BE2C (cell line): Measurements from ENCODE around the gene KDF1.

Source experiments
- DNase-seq: peaks from one replicate; pipeline ENCODE4 v3.0.0-alpha.2; 2020
- H3K27me3 ChIP-seq: fragments of 250-450 bp; sonication (Bioruptor Pico); 2 replicates; pipeline ENCODE4 v1.5.1; 2020; ENCODE audit warnings: mild to moderate bottlenecking
- H3K36me3 ChIP-seq: fragments of 250-450 bp; sonication (Bioruptor Pico); 2 replicates; pipeline ENCODE4 v1.5.1; 2020; ENCODE audit warnings: mild to moderate bottlenecking
- H3K4me1 ChIP-seq: fragments of 250-450 bp; sonication (Bioruptor Pico); 2 replicates; pipeline ENCODE4 v1.5.1; 2020
- H3K4me3 ChIP-seq: 2 replicates; pipeline ENCODE4 v1.5.1; 2011; ENCODE audit warnings: low read depth, low read length
- H3K9me3 ChIP-seq: fragments of 250-450 bp; sonication (Bioruptor Pico); 2 replicates; pipeline ENCODE4 v1.5.1; 2020
- CTCF ChIP-seq: IDR thresholded peaks from 2 replicates; pipeline ENCODE4 v1.5.1; 2012; ENCODE audit warnings: mild to moderate bottlenecking, low read depth, low read length

The KDF1 gene

GRCh38 chr1:26986658-26987057, 26.4 kb upstream of the KDF1 start:
- no peaks in the 10 kb centered on the region for H3K9me3 ChIP-seq
- H3K4me1 ChIP-seq: no peaks in the 10 kb centered on the region
- H3K27me3 ChIP-seq: peaks cover 1% of the 10 kb centered on the region
- no peaks in the 10 kb centered on the region for H3K36me3 ChIP-seq
- no peak for TF ChIP-seq CTCF
- H3K4me3 ChIP-seq: no peak overlapping the region
- DNase-seq: no peak

GRCh38 chr1:26984291-26984690, 24.0 kb upstream of the KDF1 start:
- H3K36me3 ChIP-seq: no peaks in the 10 kb centered on the region
- no peaks in the 10 kb centered on the region for H3K27me3 ChIP-seq
- no peaks in the 10 kb centered on the region for H3K4me1 ChIP-seq
- DNase-seq: no peak
- H3K4me3 ChIP-seq: no peak overlapping the region
- H3K9me3 ChIP-seq: no peaks in the 10 kb centered on the region
- TF ChIP-seq CTCF: no peak

- H3K4me1 ChIP-seq: no peaks in the 10 kb centered on the region
- no peaks in the 10 kb centered on the region for H3K27me3 ChIP-seq
- no peaks in the 10 kb centered on the region for H3K9me3 ChIP-seq
- no peak for DNase-seq
- H3K36me3 ChIP-seq: no peaks in the 10 kb centered on the region
- H3K4me3 ChIP-seq: no peak overlapping the region
- no peak for TF ChIP-seq CTCF
Observed at GRCh38 chr1:26983863-26984262, 23.6 kb upstream of the KDF1 start.

- Histone ChIP-seq H3K4me1 (no peaks in the 10 kb centered on the region), H3K36me3 (no peaks in the 10 kb centered on the region), H3K9me3 (no peaks in the 10 kb centered on the region), H3K4me3 (no peak overlapping the region), H3K27me3 (no peaks in the 10 kb centered on the region)
- DNase-seq: no peak
- TF ChIP-seq CTCF: no peak
Observed at GRCh38 chr1:26981146-26981846, 21.0 kb upstream of the KDF1 start.

GRCh38 chr1:26978901-26979300, 18.6 kb upstream of the KDF1 start:
- H3K36me3 ChIP-seq: no peaks in the 10 kb centered on the region
- H3K27me3 ChIP-seq: no peaks in the 10 kb centered on the region
- no peak for DNase-seq
- H3K4me1 ChIP-seq: no peaks in the 10 kb centered on the region
- H3K4me3 ChIP-seq: no peak overlapping the region
- no peak for TF ChIP-seq CTCF
- H3K9me3 ChIP-seq: no peaks in the 10 kb centered on the region

GRCh38 chr1:26976621-26977510, 16.6 kb upstream of the KDF1 start:
- no peak for TF ChIP-seq CTCF
- Histone ChIP-seq H3K9me3 (no peaks in the 10 kb centered on the region), H3K4me1 (no peaks in the 10 kb centered on the region), H3K27me3 (no peaks in the 10 kb centered on the region), H3K36me3 (no peaks in the 10 kb centered on the region), H3K4me3 (no peak overlapping the region)
- DNase-seq: no peak
